Skin epidermis (tissue), 12 donors: ENCODE data around the gene FGF14.

Experiments used
- H3K27ac ChIP-seq, 21 experiments: fragments of 200-600 bp; sonication (generic) in 11 of 21; one replicate each; pipeline ENCODE4 v1.5.0; 2020; ENCODE audit warnings: mild to moderate bottlenecking in 3 of 21, inconsistent platforms in 2 of 21, moderate library complexity in 2 of 21
- H3K4me3 ChIP-seq, 7 experiments: fragments of 200-600 bp; sonication (generic) in 2 of 7; one replicate each; pipeline ENCODE4 v1.5.0; 2020; ENCODE audit warnings: inconsistent platforms in 2 of 7, mild to moderate bottlenecking in 2 of 7, moderate library complexity in 1 of 7

Gene FGF14

DNA sequence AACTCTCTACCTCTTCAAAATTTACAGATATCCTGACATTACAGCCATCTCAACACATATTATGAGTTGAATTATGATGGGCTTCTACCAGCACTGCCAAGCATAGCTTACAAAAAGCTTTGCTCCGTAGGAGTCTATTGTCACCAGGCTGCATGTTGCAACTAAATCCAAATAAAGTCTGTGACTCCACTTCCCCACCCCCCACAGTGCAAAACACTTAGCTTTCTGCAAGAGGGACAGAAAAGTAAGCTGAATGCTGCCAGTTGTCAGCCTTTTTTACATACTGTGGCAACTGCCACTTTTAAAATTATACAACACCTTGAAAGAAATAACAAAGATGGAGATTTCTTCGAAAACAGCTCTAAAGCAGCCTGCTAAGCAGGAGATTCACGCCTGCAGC is 189.1 kb downstream of the FGF14 start:
- no peak overlapping the region for H3K4me3 ChIP-seq
- H3K27ac ChIP-seq: no peak overlapping the region

DNA sequence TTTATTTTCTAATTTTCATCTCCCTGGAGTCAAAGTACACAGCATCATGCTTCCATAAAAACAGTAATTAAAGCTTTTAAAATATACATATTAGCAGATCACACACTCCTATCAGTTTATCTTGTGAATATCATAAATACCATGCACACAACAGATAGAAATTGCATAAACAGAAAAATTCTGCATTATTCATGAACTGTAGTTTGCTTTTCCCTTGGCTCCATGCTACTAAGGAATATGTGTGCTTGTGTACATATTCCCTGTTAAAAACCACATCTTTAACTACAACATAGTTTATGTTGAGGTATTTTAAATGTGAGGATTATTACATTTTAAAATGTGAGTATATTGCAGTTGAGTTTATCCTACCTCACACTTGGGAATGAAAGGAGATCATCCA is 193.5 kb downstream of the FGF14 start:
- Histone ChIP-seq H3K27ac (no peak overlapping the region), H3K4me3 (no peak overlapping the region)

DNA sequence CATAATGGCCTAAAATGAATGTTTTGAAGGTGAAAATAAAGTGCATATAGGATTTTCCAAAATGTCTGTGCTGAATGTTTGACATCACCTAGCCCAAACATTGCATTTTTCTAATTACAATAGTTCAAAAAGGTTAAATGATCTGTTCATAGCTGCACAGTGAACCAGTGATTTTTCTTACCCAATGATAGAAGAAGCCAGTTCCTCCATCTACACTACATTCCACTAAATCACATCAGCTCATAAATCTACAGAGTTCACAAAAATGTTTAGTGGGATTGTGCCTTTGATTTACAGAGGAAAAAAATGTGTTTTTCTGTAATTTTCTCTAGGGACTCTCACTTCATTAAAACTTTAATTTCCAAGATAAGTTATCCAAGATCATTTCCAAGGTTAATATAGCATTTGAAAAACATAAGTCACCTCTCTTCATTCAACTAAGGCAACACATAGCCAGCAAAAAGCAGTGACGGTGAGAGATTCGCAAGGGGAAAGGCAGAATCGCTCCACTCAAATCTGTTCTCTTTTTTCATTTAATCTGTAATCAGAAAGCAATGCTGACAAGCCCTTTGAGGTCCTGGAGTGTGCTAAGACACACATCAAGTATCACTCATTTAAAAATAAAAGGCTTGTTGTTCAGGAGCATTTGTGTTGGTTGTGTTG is 194.0 kb downstream of the FGF14 start:
- H3K27ac ChIP-seq: no peak overlapping the region
- no peak overlapping the region for H3K4me3 ChIP-seq

GRCh38 chr13:102203718-102204117 is 198.1 kb downstream of the FGF14 start:
- Histone ChIP-seq H3K4me3 (no peak overlapping the region), H3K27ac (no peak overlapping the region)

DNA sequence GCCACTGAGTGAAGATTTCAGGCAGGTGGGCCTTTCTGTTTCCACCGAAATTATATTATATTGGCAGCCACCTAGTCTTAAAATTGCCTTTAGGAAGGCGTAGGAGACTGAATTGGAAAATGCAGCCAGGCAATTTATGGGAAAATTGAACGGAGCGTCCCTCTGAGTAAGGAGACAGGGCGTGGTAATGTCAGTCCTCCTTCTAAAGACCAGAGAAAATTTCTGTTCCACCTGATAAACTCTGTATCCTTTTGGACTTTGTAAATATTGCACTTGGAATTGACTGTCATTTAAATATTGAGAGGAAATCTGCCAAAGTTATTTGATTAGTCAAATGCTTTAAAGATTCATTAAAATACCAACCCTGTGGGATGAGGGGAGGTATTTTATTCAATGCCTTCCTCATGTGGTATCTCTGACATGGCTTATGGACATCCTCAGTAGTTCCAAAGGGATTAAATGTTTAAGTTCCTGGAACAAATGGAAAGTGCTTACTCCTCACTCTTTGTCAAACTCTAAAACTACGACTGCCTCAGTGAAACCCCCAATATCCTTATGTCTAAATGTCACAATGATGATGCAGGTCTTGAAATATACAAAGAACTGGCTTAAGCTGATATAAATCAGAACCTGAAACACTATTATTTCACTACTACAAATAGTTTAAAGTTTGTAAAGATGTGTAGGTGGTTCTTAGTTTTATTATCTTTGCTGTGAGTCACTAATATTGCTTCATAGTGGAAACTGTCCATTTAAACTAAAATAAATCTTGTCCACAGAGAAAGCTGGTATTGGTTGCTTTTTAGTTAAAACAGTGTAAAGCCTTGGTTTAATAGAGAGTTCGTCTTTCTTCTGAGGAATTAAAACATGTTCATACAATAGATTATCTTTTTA is 203.2 kb downstream of the FGF14 start:
- H3K27ac ChIP-seq: no peak overlapping the region
- no peak overlapping the region for H3K4me3 ChIP-seq

DNA sequence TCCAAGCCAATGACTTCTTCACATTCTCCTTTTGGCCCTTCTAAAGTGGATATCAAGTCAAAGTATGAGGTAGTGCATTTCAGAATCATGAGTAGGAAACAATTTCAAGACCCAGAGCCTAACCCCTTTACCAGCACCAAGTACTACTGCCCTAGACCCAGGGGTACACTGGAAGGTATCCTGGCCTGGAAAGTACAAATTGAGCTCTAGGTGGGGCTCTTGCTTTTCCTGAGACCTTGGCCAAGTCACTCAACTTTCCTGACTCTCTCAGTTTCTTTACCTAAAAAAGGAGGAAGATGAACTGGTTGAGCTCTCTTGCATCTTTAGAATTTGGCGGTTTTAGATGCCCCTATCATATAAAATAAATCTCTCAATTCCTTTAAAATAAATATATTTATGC is 204.7 kb downstream of the FGF14 start:
- H3K27ac ChIP-seq: no peak overlapping the region
- no peak overlapping the region for H3K4me3 ChIP-seq

GRCh38 chr13:102195566-102196462 is 206.0 kb downstream of the FGF14 start:
- H3K4me3 ChIP-seq: no peak overlapping the region
- peak overlapping the region in 1 of 21 experiments; percentile 5 for H3K27ac ChIP-seq

DNA sequence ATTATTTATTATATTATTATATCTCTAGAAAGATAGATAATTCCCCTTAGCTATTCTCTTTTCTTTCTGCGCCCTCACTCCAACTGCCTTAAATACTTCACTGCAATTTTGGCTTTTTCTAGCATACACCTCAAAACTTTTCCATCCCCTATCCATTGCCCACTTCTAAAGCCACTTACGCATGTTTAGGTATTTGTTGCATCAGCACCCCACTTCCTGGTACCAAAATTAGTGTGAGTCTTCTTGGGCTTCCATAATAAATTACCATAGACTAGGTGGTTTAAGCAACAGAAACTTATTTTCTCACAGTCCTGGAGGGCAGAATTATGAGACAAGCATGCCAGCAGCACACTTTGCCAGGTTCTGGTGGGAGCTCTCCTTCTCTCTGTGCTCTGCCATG is 209.0 kb downstream of the FGF14 start:
- Histone ChIP-seq H3K27ac (no peak overlapping the region), H3K4me3 (no peak overlapping the region)

- Histone ChIP-seq H3K27ac (peak overlapping the region in 2 of 21 experiments; percentile 21 to 31), H3K4me3 (no peak overlapping the region)
Observed at GRCh38 chr13:102191951-102192502, 209.8 kb downstream of the FGF14 start.

- Histone ChIP-seq H3K27ac (no peak overlapping the region), H3K4me3 (no peak overlapping the region)
Observed at GRCh38 chr13:102190930-102191329, 210.9 kb downstream of the FGF14 start.

GRCh38 chr13:102187313-102187712 is 214.5 kb downstream of the FGF14 start:
- Histone ChIP-seq H3K4me3 (no peak overlapping the region), H3K27ac (no peak overlapping the region)

GRCh38 chr13:102185375-102185984 is 216.4 kb downstream of the FGF14 start:
- Histone ChIP-seq H3K27ac (no peak overlapping the region), H3K4me3 (no peak overlapping the region)

GRCh38 chr13:102183509-102184182 is 218.2 kb downstream of the FGF14 start:
- no peak overlapping the region for H3K27ac ChIP-seq
- H3K4me3 ChIP-seq: no peak overlapping the region

DNA sequence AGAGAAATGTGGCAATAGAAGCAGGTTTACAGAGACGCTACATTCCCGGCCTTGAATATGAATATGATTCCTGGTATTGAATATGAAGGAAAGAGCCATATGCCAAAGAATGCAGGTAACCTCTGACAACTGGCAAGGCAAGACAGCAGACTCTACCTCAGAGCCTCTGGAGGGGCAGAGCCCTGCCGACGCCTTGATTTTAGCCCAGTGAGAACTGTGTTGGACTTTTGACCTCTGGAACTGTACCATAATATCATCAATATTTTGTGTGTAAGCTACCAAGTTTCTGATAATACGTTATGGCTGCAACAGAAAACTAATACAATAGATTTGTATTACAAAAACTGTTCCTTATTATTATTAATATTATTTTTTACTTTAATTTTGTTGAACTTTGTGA is 219.7 kb downstream of the FGF14 start:
- Histone ChIP-seq H3K27ac (no peak overlapping the region), H3K4me3 (no peak overlapping the region)

DNA sequence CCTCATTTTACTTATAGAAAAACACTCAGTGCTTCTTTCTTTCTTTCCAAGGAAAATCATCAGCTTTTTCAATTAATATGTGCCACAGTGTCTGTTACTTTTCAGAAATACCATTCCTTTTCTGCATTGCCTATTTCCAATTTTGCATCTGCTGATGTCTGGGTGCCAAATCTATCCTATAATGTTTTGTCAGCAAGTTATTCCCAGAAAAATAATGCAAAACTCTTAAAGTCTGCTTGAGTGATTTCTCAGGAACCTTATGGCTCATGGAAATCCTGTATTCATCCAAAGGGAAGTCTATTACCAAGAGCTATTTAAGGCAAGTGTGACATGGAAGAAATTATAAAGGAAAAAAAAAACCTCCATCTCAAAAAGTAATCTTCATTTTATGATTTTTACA is 224.4 kb downstream of the FGF14 start:
- Histone ChIP-seq H3K27ac (no peak overlapping the region), H3K4me3 (no peak overlapping the region)

- Histone ChIP-seq H3K27ac (no peak overlapping the region), H3K4me3 (no peak overlapping the region)
Observed at GRCh38 chr13:102176846-102177245, 225.0 kb downstream of the FGF14 start.

- Histone ChIP-seq H3K27ac (no peak overlapping the region), H3K4me3 (no peak overlapping the region)
Observed at GRCh38 chr13:102172406-102172805, 229.4 kb downstream of the FGF14 start.

- Histone ChIP-seq H3K27ac (no peak overlapping the region), H3K4me3 (no peak overlapping the region)
Observed at GRCh38 chr13:102170305-102170704, 231.5 kb downstream of the FGF14 start.

- no peak overlapping the region for H3K27ac ChIP-seq
- no peak overlapping the region for H3K4me3 ChIP-seq
Observed at GRCh38 chr13:102169471-102170015, 232.3 kb downstream of the FGF14 start.
